GM12873 (cell line): ENCODE data around the gene SPANXD.

Source experiments
- TF ChIP-seq, protein P1 (sequence below): IDR thresholded peaks from 2 replicates; pipeline ENCODE4 v1.5.1; 2012; ENCODE audit warnings: low read depth, mild to moderate bottlenecking, moderate library complexity, low read length, control low read depth; ENCODE audit not compliant: insufficient read depth; ENCODE audit errors: missing control alignments

Gene SPANXD

DNA sequence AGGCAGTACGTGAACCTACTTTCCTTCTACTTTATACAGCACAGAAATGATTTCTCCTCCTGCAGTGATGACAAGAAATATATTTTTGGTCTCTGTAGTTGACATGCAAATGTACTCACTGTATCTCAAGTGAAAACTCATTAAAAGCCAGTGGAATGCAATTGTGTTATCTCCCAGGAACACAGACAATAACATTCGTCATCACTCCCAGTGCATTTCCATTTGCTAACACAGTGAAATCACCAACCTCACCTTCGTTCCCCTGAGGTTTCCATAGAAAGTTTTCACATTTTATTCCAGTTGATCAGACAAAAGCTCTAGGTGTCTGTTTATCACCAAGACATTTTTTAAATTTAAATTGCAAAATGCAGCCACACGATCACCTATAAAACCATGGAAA is 2.5 kb upstream of the SPANXD start:
- TF ChIP-seq, protein P1, sequence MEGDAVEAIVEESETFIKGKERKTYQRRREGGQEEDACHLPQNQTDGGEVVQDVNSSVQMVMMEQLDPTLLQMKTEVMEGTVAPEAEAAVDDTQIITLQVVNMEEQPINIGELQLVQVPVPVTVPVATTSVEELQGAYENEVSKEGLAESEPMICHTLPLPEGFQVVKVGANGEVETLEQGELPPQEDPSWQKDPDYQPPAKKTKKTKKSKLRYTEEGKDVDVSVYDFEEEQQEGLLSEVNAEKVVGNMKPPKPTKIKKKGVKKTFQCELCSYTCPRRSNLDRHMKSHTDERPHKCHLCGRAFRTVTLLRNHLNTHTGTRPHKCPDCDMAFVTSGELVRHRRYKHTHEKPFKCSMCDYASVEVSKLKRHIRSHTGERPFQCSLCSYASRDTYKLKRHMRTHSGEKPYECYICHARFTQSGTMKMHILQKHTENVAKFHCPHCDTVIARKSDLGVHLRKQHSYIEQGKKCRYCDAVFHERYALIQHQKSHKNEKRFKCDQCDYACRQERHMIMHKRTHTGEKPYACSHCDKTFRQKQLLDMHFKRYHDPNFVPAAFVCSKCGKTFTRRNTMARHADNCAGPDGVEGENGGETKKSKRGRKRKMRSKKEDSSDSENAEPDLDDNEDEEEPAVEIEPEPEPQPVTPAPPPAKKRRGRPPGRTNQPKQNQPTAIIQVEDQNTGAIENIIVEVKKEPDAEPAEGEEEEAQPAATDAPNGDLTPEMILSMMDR = no peak

DNA sequence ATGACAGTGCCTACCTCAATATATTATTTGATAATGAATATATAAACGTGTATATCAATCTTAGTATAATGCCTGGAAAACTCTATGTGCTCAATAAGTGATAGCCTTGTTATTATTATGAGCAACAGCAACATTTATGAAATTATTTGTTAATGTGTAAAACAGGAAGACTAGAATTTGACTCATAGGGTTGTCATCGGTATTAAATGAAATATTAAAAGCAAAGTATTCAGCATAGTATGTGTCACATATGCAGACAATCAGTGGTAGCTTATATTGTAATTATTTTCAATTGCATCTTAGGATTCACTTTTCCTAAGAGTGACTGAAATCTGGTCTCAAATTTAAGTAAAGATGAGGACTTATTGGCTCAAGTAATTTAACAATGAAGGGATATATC is 24.6 kb downstream of the SPANXD start:
- TF ChIP-seq, protein P1 = no peak

DNA sequence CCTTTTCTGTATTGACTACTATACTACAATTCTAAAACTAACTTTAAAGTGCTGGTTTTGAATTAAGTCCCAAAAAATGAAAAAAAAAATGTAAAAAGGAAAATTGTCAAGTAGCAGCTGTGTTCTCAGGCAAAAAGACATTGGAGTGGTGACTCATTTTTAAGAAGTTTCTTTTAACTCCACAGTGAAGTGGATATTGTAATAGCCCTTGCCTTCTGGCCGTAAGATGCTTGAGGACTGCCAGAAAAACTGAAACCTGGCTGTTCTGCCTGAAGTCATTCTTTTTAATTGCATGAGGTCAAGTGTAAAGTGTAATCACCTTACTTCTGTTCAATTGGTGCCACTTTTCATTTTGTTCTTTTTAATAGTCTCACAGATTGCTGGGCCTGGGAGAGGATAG is 28.9 kb downstream of the SPANXD start:
- TF ChIP-seq, protein P1 = no peak

DNA sequence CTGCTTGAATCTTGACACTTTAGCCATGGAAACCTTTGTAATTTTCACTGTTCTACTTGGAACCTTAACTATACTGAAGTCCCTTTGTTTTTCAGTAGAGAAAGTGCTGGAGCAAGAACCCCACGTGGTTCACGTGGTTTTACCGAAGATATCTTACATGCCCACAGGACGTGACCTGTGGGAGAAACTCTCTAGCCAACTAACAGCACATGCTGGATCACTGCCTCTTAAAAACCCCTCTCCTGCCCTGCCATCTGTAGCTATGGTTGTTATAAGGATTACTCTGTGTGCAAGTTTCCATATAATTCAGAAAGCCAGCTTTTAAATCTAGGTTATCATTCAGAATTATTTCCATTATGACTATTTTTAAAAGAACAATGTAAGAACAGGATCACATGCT is 30.2 kb downstream of the SPANXD start:
- TF ChIP-seq, protein P1 = no peak

DNA sequence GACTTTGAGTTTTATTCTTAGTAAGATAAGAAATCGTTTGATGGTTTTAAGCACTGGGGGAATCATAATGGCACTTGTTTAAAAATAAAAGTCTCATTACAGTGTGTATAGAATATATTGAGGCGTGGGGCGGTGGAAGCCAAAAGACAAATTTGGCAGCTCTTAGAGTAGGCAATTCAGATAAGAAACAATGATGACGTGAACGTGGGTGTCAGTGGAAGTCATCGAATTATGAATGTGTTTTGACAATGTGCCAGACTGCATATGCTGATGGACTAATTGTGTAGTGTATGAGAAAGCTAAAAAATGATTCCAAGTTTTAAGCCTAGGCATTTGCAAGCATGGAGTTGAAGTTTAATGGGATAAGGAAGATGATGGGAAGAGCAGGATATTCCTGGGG is 35.8 kb downstream of the SPANXD start:
- TF ChIP-seq, protein P1 = no peak

DNA sequence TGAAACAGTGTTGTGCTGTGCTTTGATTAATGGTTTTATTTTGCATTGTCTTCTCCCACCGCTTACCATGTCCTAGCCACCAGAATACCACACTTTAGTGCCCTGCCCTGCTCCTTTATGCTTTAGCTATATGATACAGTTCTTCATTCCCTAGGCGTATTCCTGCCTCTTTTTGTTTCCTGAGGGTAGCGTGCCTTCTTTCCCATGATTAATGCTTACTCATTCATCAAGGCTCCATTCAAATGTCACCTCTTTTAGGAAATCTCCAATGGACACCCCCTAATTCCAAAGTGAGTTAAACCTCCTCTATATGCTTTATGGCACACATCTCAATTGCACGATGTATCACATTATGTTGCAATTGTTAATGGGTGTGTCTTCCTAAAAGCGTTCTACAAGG is 46.3 kb downstream of the SPANXD start:
- TF ChIP-seq, protein P1 = no peak
